Endothelial cell (in vitro differentiated cells): ENCODE measurements around the gene OR6C68. TPM values are rescaled to one million over a fixed set of nuclear protein-coding genes. Genes with fewer than 3 reads are reported as not detected.

Source experiments
- DNase-seq: peaks from one replicate; pipeline ENCODE4 v3.0.0; 2021; ENCODE audit warnings: low spot score
- H3K27ac Mint-ChIP-seq: one replicate; pipeline ENCODE4 v1.8.0; 2021; ENCODE audit warnings: mixed read lengths, inconsistent platforms; ENCODE audit not compliant: unreplicated experiment
- H3K27me3 Mint-ChIP-seq: one replicate; pipeline ENCODE4 v1.8.0; 2021; ENCODE audit warnings: mild to moderate bottlenecking, moderate library complexity, mixed read lengths, inconsistent platforms; ENCODE audit not compliant: unreplicated experiment
- H3K36me3 Mint-ChIP-seq: one replicate; pipeline ENCODE4 v1.8.0; 2021; ENCODE audit warnings: mild to moderate bottlenecking, low read depth, mixed read lengths, inconsistent platforms; ENCODE audit not compliant: unreplicated experiment
- H3K4me1 Mint-ChIP-seq: one replicate; pipeline ENCODE4 v1.8.0; 2021; ENCODE audit warnings: mild to moderate bottlenecking, mixed read lengths, inconsistent platforms; ENCODE audit not compliant: unreplicated experiment
- H3K4me3 Mint-ChIP-seq: one replicate; pipeline ENCODE4 v1.8.0; 2021; ENCODE audit warnings: mild to moderate bottlenecking, mixed read lengths, inconsistent platforms; ENCODE audit not compliant: unreplicated experiment
- H3K9me3 Mint-ChIP-seq: one replicate; pipeline ENCODE4 v1.8.0; 2021; ENCODE audit warnings: mixed read lengths, inconsistent platforms; ENCODE audit not compliant: unreplicated experiment
- CTCF ChIP-seq: fragments of 200-600 bp; sonication (generic); IDR thresholded peaks from one replicate; pipeline ENCODE4 v1.5.0; 2021; ENCODE audit warnings: antibody characterized with exemption; ENCODE audit not compliant: unreplicated experiment
- total RNA-seq: library from RNA; stranded (reverse); fragmentation: NEBNext Ultra II Directional; extraction: Animal tissue kit (Norgen Biotek cat#: 25700); gene quantifications from one replicate; pipeline ENCODE4 v1.2.1, GENCODE V29; 2021; ENCODE audit not compliant: unreplicated experiment

Gene OR6C68
- total RNA-seq, 1 donor from 2014 or later = not detected

- Mint-ChIP-seq H3K27me3 (no peaks in the 10 kb centered on the region), H3K4me3 (no peak overlapping the region), H3K36me3 (no peaks in the 10 kb centered on the region), H3K27ac (no peak overlapping the region), H3K9me3 (peaks cover 4% of the 10 kb centered on the region), H3K4me1 (no peaks in the 10 kb centered on the region)
- no peak for TF ChIP-seq CTCF
- no peak for DNase-seq
These were observed 24.2 kb downstream of the OR6C68 start for GRCh38 chr12:55516391-55516790.

Other genes with a start within 250 kb of the OR6C68 start
- not detected for gene OR6C74, start 247.8 kb upstream of the OR6C68 start, total RNA-seq
- not detected for gene OR6C6, start 195.8 kb upstream of the OR6C68 start, total RNA-seq
- gene OR6C1, start 178.0 kb upstream of the OR6C68 start, total RNA-seq = not detected
- gene OR6C3, start 161.6 kb upstream of the OR6C68 start, total RNA-seq = not detected
- not detected for gene OR6C75, start 129.4 kb upstream of the OR6C68 start, total RNA-seq
- not detected for gene OR6C65, start 91.8 kb upstream of the OR6C68 start, total RNA-seq
- not detected for gene OR6C76, start 66.1 kb upstream of the OR6C68 start, total RNA-seq
- gene OR6C2, start 48.3 kb upstream of the OR6C68 start, total RNA-seq = not detected
- gene OR6C70, start 22.2 kb upstream of the OR6C68 start, total RNA-seq = not detected
- not detected for gene OR6C4, start 57.2 kb downstream of the OR6C68 start, total RNA-seq
- gene OR2AP1, start 80.1 kb downstream of the OR6C68 start, total RNA-seq = not detected
- gene OR10P1, start 144.5 kb downstream of the OR6C68 start, total RNA-seq = not detected
- gene ITGA7, start 215.5 kb downstream of the OR6C68 start, total RNA-seq = 4.0 TPM
- gene BLOC1S1, start 223.7 kb downstream of the OR6C68 start, total RNA-seq = 66.5 TPM
- gene RDH5, start 228.0 kb downstream of the OR6C68 start, total RNA-seq = 4.4 TPM
- gene CD63, start 236.6 kb downstream of the OR6C68 start, total RNA-seq = 1,134 TPM